ENCODE measurements around the gene ADAM33. TPM values are rescaled to one million over a fixed set of nuclear protein-coding genes. Genes with fewer than 3 reads are reported as not detected.
A peak's percentile ranks its signal among the peaks of the same experiment; 100 is the strongest.

ADAM33 gene
- total RNA-seq, 6 experiments from 2014 or later, result 0.24 to 0.51 (median 0.45) TPM

DNA sequence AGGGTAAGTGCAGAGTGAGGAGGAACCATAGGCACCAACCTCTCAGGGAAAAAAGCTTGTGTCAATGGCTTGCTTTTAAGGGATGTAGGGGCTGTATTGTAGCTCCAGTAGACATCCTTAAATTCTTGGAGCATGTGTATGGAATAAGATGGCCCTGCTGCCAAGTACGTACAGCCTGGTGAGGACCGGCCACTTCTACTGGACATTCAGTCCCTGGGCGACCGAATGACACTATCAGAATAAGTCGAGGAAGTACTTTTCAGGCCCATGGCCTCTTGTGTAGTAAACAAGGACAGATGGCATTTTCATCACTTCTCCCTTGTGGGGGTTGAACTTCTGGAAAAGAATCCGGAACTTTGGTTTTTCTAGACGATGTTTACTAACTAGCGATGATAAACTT lies 51.4 kb downstream of the ADAM33 start:
- no peaks in the 10 kb centered on the region for H3K9me3 ChIP-seq

DNA sequence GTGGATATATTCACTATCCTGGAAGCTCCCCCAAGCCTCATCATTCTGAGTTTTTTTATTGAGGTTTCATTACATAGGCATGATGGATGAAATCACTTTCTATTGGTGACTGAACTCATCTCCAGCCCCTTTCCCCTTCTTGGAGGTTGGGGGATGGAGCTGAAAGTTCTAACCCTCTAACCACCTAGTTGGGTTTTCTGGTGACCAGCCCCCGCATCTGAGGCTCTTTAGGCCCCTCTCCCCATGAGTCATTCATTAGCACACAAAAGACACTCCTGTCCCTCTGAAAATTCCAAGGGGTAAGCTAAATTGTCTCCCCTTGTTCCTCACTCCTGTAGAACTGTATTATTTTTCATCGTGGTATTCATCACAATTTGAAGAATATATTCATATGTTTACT lies 51.9 kb downstream of the ADAM33 start:
- intact Hi-C loops (cut with DNase I), result no loop called here
- Histone ChIP-seq H3K4me1 (peaks cover 0 to 49% (median 24%) of the 10 kb centered on the region in 4 donors), H3K27ac (no peak overlapping the region), H3K36me3 (peaks cover 0 to 8% (median 1%) of the 10 kb centered on the region in 4 donors), H3K4me3 (no peak overlapping the region), H3K27me3 (no peaks in the 10 kb centered on the region), H3K9me3 (no peaks in the 10 kb centered on the region)
- 69% methylated on average over 2 of the region's 2 CpGs for WGBS (ENCODE audit: insufficient coverage, low coverage, low lambda C conversion rate, missing lambda C conversion rate)
- ATAC-seq (no peak), DNase-seq (no peak)
- TF ChIP-seq, protein P1, sequence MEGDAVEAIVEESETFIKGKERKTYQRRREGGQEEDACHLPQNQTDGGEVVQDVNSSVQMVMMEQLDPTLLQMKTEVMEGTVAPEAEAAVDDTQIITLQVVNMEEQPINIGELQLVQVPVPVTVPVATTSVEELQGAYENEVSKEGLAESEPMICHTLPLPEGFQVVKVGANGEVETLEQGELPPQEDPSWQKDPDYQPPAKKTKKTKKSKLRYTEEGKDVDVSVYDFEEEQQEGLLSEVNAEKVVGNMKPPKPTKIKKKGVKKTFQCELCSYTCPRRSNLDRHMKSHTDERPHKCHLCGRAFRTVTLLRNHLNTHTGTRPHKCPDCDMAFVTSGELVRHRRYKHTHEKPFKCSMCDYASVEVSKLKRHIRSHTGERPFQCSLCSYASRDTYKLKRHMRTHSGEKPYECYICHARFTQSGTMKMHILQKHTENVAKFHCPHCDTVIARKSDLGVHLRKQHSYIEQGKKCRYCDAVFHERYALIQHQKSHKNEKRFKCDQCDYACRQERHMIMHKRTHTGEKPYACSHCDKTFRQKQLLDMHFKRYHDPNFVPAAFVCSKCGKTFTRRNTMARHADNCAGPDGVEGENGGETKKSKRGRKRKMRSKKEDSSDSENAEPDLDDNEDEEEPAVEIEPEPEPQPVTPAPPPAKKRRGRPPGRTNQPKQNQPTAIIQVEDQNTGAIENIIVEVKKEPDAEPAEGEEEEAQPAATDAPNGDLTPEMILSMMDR (IDR thresholded peaks at IDR 0.05), result no peak
- no peak for TF ChIP-seq POLR2A (IDR thresholded peaks at IDR 0.05)

More for the DNA sequence above, 51.4 kb downstream of the ADAM33 start:
- Histone ChIP-seq H3K27me3 (no peaks in the 10 kb centered on the region), H3K27ac (no peak overlapping the region), H3K36me3 (peaks cover 0 to 4% (median 1%) of the 10 kb centered on the region in 4 donors), H3K4me1 (peaks cover 0 to 49% (median 24%) of the 10 kb centered on the region in 4 donors), H3K4me3 (no peak overlapping the region)
- no peak for ATAC-seq
- TF ChIP-seq, protein P1 (IDR thresholded peaks at IDR 0.05), result no peak
- no peak for TF ChIP-seq POLR2A (IDR thresholded peaks at IDR 0.05)
- intact Hi-C loops (cut with DNase I), result no loop called here
- WGBS (ENCODE audit: insufficient coverage, low coverage, low lambda C conversion rate, missing lambda C conversion rate), result 75% methylated on average over 6 of the region's 8 CpGs
- DNase-seq, result no peak

DNA sequence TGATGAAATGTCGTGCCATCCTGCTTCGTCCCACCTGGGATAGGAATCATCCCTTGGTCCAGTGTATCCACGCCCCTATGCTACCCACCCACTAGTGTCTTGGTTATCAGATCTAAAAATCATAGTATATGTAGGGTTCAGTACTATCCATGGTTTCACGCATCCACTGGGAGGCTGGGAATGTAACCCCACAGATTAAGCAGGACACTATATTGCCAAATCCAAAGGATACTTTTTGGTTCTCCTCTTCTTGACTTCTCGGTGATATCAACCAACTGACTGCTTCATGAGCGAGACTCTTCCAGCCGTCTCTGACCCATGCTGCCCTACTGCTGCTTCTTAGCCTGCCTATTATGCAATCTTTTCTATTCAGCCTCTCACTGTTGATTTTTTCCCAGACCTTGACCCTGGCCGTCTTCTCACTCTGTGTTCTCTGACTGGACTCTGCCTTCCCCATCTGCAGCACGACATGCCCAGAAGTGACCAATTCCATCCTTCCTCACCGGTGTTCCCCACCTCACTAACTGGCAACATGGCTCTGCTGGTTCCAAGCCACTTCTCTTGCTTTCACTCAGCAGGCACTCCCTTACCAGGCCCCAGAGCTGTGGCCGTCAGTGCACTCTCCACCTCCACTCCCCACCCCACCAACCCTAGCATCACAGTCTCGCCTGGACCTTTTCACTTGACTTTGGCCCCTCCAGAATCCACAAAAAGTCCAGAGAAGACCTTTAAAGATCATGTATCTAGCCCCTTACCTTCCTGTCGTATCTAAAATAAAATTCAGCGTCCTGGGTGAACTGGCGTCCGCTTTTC lies 53.1 kb downstream of the ADAM33 start:
- DNase-seq, result peak in 2 of 3 donors; percentile 70 to 76
- Histone ChIP-seq H3K4me3 (no peak overlapping the region), H3K9me3 (no peaks in the 10 kb centered on the region), H3K27ac (peak overlapping the region in 1 of 3 donors; percentile 31), H3K36me3 (peaks cover 0 to 13% (median 1%) of the 10 kb centered on the region in 4 donors), H3K4me1 (peaks cover 0 to 42% (median 18%) of the 10 kb centered on the region in 4 donors), H3K27me3 (no peaks in the 10 kb centered on the region)
- WGBS (ENCODE audit: insufficient coverage, low coverage, low lambda C conversion rate, missing lambda C conversion rate), result 65% methylated on average over 16 of the region's 16 CpGs
- ATAC-seq, result peak; percentile 81 to 84 (median 82)
- no peak for TF ChIP-seq POLR2A (IDR thresholded peaks at IDR 0.05)
- TF ChIP-seq, protein P1 (IDR thresholded peaks at IDR 0.05), result no peak
- intact Hi-C loops (cut with DNase I), result no loop called here

DNA sequence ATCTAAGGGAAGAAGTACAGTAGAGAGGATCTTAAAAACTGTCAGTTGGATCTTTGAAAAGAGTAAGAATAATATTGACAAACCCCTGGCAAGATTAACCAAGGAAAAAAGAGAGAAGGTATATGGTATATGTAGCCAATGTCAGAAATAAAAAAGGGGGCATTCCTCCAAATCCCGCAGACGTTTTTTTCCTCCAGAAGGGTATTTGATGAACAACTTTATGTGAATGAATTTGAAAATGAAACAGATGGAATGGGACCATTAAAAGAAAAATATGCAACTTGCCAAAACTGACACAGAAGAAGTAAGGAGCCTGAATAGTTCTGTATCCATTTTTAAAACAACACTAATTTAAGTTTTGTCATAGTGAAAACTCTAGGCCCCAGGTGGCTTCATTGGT lies 54.3 kb downstream of the ADAM33 start:
- no peak for TF ChIP-seq POLR2A (IDR thresholded peaks at IDR 0.05)
- TF ChIP-seq, protein P1 (IDR thresholded peaks at IDR 0.05), result no peak
- DNase-seq (no peak), ATAC-seq (no peak)
- H3K4me1 ChIP-seq, result peaks cover 0 to 29% (median 13%) of the 10 kb centered on the region in 4 donors
- H3K4me3 ChIP-seq, result no peak overlapping the region
- no peak overlapping the region for H3K27ac ChIP-seq
- no peaks in the 10 kb centered on the region for H3K27me3 ChIP-seq
- WGBS (ENCODE audit: insufficient coverage, low coverage, low lambda C conversion rate, missing lambda C conversion rate), result 89% methylated on average over 2 of the region's 2 CpGs
- no peaks in the 10 kb centered on the region for H3K9me3 ChIP-seq
- peaks cover 0 to 13% (median 1%) of the 10 kb centered on the region in 4 donors for H3K36me3 ChIP-seq
- intact Hi-C loops (cut with DNase I), result no loop called here

Measured in right lobe of liver (tissue), 6 donors.